Activated naive CD4-positive, alpha-beta T cell treated with anti-CD3 and anti-CD28 coated beads, Interleukin-2, amount 10 ng/mL, durations not matched to agents 7 days and 5 days (primary cell): ENCODE results near the gene GRK6.
A peak's percentile ranks its signal among the peaks of the same experiment; 100 is the strongest.
"Not testable (repeated sequence)": the region's sequence is repeated elsewhere in the genome, so short reads cannot be mapped to it uniquely, and the experiment has no call there.

Experiments
- CTCF ChIA-PET: fragments of 350-600 bp; sonication (Branson Sonifier 250); formaldehyde crosslinking; loops from one replicate; lab custom pipeline; 2021; ENCODE audit warnings: antibody characterized with exemption; lab: Charles Lee
- DNase-seq: peaks from one replicate; pipeline ENCODE4 v3.0.0-alpha.2; 2020
- H3K27ac Mint-ChIP-seq: one replicate; pipeline ENCODE4 v1.8.0; 2021; ENCODE audit warnings: mild to moderate bottlenecking, moderate library complexity, mixed read lengths
- H3K27me3 Mint-ChIP-seq: one replicate; pipeline ENCODE4 v1.8.0; 2021; ENCODE audit warnings: mild to moderate bottlenecking, mixed read lengths
- H3K36me3 Mint-ChIP-seq: one replicate; pipeline ENCODE4 v1.8.0; 2021; ENCODE audit warnings: mixed read lengths
- H3K4me1 Mint-ChIP-seq: one replicate; pipeline ENCODE4 v1.8.0; 2021; ENCODE audit warnings: mixed read lengths
- H3K4me3 Mint-ChIP-seq: one replicate; pipeline ENCODE4 v1.8.0; 2021; ENCODE audit warnings: mild to moderate bottlenecking, moderate library complexity, mixed read lengths
- H3K9me3 Mint-ChIP-seq: one replicate; pipeline ENCODE4 v1.8.0; 2021; ENCODE audit warnings: mixed read lengths

GRK6 gene

DNA sequence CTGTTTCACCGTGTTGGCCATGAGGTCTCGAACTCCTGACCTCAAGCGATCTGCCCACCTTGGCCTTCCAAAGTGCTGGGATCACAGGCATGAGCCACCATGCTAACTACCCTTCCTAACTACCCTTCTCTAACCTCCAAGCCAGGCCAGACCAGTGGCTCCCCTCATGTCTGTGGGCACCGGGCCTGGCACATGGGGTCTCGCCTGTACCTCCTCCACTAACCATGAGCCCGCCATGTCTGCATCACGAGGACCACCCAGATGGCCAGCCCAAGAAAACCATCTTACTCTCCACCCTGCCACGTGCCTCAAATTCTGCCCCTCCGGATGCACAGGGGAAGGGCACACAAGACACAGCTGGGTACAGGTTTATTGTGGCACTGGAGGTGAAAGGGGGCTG, 56.6 kb downstream of the GRK6 start:
- Mint-ChIP-seq H3K27me3 (no peaks in the 10 kb centered on the region), H3K27ac (no peak overlapping the region)

DNA sequence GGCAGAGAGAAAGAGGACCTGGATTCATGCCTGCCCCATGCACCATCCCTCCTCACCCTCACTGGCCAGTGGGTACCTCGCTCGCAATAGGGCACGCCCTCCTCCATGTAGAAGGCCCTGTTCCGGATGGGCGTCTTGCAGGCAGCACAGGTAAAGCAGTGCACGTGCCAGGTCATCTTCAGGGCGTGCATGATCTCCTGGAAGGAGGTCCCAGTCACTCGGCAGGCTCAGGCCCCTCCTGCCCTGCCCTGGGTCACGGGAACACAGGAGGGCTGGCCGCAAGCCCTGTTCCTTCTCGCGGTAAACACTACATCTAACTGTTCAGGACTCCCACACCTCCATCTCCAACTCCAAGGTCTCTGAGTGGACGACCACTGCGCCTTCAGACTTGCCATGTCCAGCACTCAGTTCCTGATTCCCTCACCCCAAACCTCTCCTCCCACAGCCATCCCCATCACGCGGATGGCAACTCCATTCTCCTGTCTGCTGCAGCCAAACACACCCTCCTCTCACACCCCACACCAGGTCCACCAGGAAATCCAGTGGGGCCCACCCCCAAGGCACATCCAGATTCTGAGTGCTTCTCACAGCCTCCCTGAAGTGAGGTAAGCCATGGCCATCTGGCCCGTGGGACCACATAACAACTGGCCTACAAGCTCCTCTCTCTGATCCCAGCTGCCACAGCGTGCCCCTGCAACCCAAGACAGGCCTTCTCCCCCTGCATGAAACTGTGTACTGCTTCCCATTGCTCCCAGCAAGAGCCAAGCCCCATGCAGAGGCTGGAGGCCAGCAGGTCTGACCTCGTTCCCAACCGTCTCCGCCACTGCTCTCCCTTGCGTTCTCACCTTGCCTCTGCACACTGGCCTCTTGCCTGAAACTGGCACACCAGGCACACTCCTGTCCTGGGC, 57.8 kb downstream of the GRK6 start:
- no peaks in the 10 kb centered on the region for H3K27me3 Mint-ChIP-seq
- CTCF ChIA-PET, result no interaction called here
- H3K4me3 Mint-ChIP-seq, result no peak overlapping the region
- no peak for DNase-seq
- H3K4me1 Mint-ChIP-seq, result peaks cover 9% of the 10 kb centered on the region
- no peaks in the 10 kb centered on the region for H3K9me3 Mint-ChIP-seq
- H3K36me3 Mint-ChIP-seq, result peaks cover 6% of the 10 kb centered on the region
- H3K27ac Mint-ChIP-seq, result no peak overlapping the region

More for the DNA sequence above, 56.6 kb downstream of the GRK6 start:
- Mint-ChIP-seq H3K4me3 (no peak overlapping the region), H3K36me3 (peaks cover 3% of the 10 kb centered on the region), H3K9me3 (no peaks in the 10 kb centered on the region), H3K4me1 (peaks cover 21% of the 10 kb centered on the region)
- CTCF ChIA-PET, result interaction anchor here (0.6 kb wide), 1 partner anchor 79 kb away, joined by 3 read pairs; no protein-coding TSS in a partner anchor
- no peak for DNase-seq

DNA sequence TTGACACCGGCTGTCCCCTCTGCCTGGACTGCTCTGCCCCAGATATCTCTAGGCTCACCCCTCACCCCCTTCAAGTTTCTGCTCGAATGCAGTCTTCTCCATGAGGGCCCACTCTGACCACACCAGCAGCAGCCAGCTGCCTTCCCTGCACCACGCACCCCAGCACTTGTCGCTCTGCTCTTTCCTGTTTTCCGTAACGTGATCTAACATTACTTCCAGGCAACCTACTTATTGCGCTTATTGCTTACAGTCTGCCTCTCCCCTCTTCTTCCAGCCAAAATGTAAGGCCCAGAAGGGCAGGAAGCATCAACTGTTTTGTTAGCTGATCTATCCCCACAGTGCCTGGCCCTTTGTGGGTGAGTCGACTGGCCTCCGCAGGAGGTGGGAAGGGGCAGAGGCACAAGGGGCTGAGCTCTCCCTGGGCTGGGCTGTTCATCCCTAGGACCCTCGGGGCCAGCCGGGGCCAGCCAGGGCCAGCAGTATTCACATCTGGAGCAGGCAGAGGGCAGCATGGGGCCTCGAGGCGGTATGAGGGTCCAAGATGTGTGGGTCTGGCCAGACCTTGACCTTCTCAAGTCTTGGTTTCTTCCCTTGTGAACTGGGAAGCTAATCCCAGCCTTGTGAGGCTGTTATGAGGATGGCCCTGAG, 58.5 kb downstream of the GRK6 start:
- no peak for DNase-seq
- Mint-ChIP-seq H3K4me3 (no peak overlapping the region), H3K4me1 (peaks cover 2% of the 10 kb centered on the region), H3K27ac (peak overlapping the region; percentile 4), H3K9me3 (no peaks in the 10 kb centered on the region), H3K36me3 (peaks cover 6% of the 10 kb centered on the region), H3K27me3 (no peaks in the 10 kb centered on the region)
- CTCF ChIA-PET, result no interaction called here

DNA sequence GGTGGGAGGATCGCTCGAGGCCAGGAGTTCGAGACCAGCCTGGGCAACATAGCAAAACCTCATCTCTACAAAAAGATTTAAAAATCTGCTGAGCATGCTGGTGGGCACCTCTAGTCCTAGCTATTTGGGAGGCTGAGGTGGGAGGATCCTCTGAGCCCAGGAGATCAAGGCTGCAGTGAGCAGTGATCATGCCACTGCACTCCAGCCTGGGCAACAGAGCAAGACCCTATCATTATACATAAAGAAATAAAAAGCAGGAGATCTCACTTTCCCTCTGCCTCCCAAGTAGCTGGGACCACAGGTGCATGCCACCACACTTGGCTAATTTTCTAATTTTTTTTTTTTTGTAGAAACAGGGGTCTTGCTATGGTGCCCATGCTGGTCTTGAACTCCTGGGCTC, 59.3 kb downstream of the GRK6 start:
- CTCF ChIA-PET, H3K4me1 Mint-ChIP-seq, DNase-seq, H3K4me3 Mint-ChIP-seq, H3K27ac Mint-ChIP-seq, H3K27me3 Mint-ChIP-seq, H3K9me3 Mint-ChIP-seq: not testable (repeated sequence)
- peaks cover 10% of the 10 kb centered on the region for H3K36me3 Mint-ChIP-seq

DNA sequence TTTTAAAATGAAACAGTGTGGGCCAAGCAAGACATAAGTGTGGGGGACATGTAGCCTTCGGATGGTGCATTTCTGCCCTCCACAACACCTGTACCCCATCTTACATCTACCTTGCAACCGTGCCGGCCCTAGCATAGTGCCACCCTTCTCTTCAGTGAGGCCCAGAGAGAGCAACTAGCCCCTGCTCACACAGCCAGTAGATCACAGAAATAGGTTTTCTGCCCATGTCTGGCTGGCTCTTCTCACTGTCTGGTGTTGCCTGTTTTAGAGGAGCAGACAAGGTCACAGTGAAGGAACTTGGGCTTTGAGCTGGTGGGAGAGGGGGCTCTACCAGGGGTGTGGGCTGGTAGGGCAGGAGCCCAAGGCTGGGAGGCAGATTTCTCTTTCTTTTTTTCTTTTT, 59.8 kb downstream of the GRK6 start:
- DNase-seq, result no peak
- no peak overlapping the region for H3K4me3 Mint-ChIP-seq
- CTCF ChIA-PET, result no interaction called here
- H3K9me3 Mint-ChIP-seq, result no peaks in the 10 kb centered on the region
- H3K36me3 Mint-ChIP-seq, result peaks cover 13% of the 10 kb centered on the region
- H3K27ac Mint-ChIP-seq, result no peak overlapping the region
- no peaks in the 10 kb centered on the region for H3K27me3 Mint-ChIP-seq
- H3K4me1 Mint-ChIP-seq, result no peaks in the 10 kb centered on the region

DNA sequence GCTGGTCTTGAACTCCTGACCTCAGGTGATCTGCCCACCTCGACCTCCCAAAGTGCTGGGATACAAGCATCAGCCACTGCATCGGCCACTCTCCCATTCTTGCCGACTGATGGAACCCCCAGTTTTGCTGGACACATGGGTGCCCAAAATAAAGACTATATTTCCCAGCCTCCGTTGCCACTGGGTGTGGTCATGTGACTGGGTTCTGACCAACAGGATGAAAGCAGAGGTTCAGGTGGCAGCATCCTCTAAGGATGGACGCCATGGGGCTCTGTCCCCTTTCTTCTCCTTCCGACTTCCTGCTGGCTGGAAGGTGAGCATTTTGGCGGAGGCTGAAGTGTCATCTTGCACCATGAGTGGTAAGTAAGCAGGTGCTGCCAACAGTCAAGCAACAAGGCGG, 60.7 kb downstream of the GRK6 start:
- CTCF ChIA-PET, result interaction anchor here (1.8 kb wide), 1 partner anchor 10 kb away, joined by 4 read pairs; no protein-coding TSS in a partner anchor
- Mint-ChIP-seq H3K27ac (no peak overlapping the region), H3K4me1 (no peaks in the 10 kb centered on the region), H3K9me3 (no peaks in the 10 kb centered on the region), H3K4me3 (no peak overlapping the region), H3K27me3 (no peaks in the 10 kb centered on the region), H3K36me3 (peaks cover 15% of the 10 kb centered on the region)
- no peak for DNase-seq

DNA sequence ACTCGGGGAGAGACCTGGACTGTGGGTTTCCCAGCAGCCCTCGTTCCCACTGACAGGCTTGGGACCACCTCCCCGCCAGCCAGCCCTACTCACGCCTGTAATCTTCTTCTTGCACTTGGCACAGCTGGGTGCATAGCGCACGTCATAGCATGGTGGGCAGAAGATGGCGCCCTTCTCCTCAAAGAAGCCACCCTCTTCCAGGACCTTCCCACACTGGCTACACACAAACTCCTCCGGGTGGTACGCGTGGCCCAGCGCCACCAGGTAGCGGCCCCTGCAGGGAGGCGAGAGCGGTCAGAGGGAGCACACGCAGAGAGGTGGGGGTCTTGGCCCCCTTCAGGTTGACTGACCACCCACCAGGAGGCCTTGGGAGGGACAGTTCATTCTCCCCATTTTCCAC, 61.5 kb downstream of the GRK6 start:
- Mint-ChIP-seq H3K27ac (no peak overlapping the region), H3K36me3 (peaks cover 18% of the 10 kb centered on the region), H3K9me3 (no peaks in the 10 kb centered on the region), H3K4me1 (no peaks in the 10 kb centered on the region), H3K27me3 (no peaks in the 10 kb centered on the region), H3K4me3 (no peak overlapping the region)
- no peak for DNase-seq
- CTCF ChIA-PET, result interaction anchor here (0.5 to 2.3 kb wide), 3 partner anchors 11 to 95 kb away, joined by 3 to 10 read pairs (median 4); no protein-coding TSS in a partner anchor

DNA sequence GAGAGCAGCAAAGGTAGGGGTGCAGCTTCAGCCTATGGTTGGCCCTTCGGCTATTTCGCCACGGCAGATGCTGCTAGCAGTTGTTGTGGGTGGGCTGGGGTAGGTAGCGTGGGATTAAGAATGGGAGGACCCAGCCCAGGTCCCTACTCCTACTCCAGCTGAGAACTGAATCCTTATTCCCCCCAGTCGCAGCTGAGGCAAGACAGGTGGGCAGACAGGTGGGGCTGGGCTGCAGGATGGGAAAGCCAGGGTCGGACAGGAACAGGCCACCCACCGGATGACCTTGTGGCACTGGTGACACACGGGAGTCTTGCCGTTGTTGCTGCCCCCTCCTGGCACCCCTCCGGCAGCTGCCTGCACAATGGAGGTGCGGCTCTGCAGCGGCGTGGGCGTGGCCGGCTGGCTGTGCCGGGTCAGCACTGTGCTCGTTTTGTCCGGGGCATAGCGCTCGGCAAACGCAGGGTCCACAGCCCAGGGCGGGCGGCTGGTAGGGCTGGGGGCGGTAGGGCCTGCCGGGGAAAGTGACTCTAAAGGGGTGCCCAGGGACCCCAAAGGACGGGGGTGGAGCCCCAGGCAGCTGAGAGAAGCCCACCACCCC, 62.7 kb downstream of the GRK6 start:
- no peaks in the 10 kb centered on the region for H3K9me3 Mint-ChIP-seq
- no peak for DNase-seq
- CTCF ChIA-PET, result interaction anchor here (0.7 to 2.3 kb wide), 2 partner anchors 9 to 12 kb away, joined by 3 to 10 read pairs; no protein-coding TSS in a partner anchor
- peaks cover 21% of the 10 kb centered on the region for H3K36me3 Mint-ChIP-seq
- H3K4me3 Mint-ChIP-seq, result no peak overlapping the region
- no peak overlapping the region for H3K27ac Mint-ChIP-seq
- no peaks in the 10 kb centered on the region for H3K27me3 Mint-ChIP-seq
- H3K4me1 Mint-ChIP-seq, result peaks cover 10% of the 10 kb centered on the region

DNA sequence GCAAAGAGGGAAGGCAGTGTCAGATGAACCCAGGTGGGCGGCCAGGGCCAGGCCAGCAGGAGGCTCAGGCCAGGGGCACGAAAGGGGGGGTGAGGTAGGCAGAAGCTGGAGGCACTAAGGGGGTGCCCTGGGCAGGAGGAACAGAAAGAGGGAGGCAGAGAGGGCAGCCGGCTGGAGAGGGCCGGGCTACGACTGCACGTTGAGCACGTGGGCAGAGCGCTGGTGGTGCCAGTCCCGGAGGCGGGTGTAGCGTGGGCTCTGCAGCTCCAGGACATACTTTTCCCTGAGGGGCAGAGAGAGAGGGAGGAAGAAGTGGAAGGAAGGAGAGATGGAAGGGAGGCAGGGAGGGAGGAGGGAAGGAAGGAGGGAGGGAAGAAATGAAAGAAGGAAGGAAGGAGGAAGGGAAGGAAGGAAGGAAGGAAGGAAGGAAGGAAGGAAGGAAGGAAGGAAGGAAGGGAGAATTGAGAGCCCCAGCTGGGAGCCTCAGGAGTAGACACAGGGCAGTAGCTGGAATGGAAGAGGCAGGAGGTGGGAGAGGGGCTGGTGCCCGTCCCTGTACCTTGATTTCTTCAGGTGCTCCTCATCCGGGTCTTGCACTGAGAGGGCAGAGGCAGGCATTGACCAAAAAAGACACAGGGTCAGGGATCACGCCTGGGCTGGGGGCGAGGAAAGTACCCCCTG, 64.0 kb downstream of the GRK6 start:
- H3K4me3 Mint-ChIP-seq, result no peak overlapping the region
- no peak for DNase-seq
- no peaks in the 10 kb centered on the region for H3K27me3 Mint-ChIP-seq
- no peak overlapping the region for H3K27ac Mint-ChIP-seq
- H3K9me3 Mint-ChIP-seq, result no peaks in the 10 kb centered on the region
- H3K36me3 Mint-ChIP-seq, result peaks cover 21% of the 10 kb centered on the region
- CTCF ChIA-PET, result interaction anchor here (1.8 kb wide), 1 partner anchor 12 kb away, joined by 6 read pairs; no protein-coding TSS in a partner anchor
- peaks cover 17% of the 10 kb centered on the region for H3K4me1 Mint-ChIP-seq

DNA sequence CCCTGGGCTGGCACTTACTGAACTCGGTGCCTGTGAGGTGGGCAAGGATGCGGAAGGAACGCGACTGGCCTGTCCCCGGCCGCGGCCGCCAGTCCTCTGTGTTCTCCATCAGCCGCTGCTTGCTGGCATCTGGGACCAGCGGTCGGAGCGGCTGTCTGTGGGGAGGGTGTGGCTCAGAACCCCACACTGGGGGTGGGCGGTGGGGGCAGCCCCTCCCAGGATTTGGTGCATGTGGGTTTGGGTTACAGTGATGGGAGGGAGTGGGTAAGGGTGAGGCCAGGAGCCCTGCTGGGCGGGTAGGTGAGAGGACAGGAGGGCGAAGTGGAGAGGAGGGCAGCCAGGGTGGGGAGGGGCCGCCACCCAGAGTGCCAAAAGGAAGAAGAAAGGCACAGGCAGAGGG, 64.5 kb downstream of the GRK6 start:
- Mint-ChIP-seq H3K27ac (no peak overlapping the region), H3K9me3 (no peaks in the 10 kb centered on the region), H3K4me3 (no peak overlapping the region), H3K36me3 (peaks cover 21% of the 10 kb centered on the region), H3K4me1 (peaks cover 21% of the 10 kb centered on the region), H3K27me3 (no peaks in the 10 kb centered on the region)
- CTCF ChIA-PET, result interaction anchor here (1.8 kb wide), 1 partner anchor 13 kb away, joined by 6 read pairs; no protein-coding TSS in a partner anchor
- no peak for DNase-seq

DNA sequence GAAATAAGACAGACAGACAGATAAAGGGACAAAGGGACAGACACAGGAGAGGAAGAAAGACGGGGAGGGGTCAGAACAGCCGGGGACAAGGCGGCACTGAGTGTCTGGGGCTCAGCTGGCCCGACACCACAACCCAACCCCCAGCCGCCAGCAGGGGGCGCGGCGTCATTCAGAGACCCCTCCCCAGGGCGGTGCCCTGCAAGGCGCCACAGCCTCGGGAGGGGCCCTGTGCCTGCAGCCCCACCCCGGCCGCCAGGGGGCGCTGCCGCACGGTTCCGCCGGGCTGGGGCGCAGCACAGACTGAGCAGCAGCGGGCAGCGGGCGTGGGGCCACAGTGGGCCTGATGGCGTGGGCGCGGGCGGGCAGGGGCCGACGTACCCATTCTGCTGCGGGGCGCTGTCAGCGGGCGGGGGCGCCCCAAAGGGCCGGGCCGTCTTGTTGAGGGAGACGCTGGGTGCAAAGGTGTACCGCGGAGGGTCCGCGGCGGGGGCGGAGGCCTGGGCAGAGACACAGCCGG, 65.0 kb downstream of the GRK6 start:
- Mint-ChIP-seq H3K27me3 (no peaks in the 10 kb centered on the region), H3K9me3 (no peaks in the 10 kb centered on the region), H3K4me3 (no peak overlapping the region), H3K4me1 (peaks cover 25% of the 10 kb centered on the region), H3K36me3 (peaks cover 21% of the 10 kb centered on the region), H3K27ac (no peak overlapping the region)
- peak; percentile 46 for DNase-seq
- CTCF ChIA-PET, result interaction anchor here (1.5 to 1.8 kb wide), 2 partner anchors 9 to 13 kb away, joined by 5 to 6 read pairs; no protein-coding TSS in a partner anchor

DNA sequence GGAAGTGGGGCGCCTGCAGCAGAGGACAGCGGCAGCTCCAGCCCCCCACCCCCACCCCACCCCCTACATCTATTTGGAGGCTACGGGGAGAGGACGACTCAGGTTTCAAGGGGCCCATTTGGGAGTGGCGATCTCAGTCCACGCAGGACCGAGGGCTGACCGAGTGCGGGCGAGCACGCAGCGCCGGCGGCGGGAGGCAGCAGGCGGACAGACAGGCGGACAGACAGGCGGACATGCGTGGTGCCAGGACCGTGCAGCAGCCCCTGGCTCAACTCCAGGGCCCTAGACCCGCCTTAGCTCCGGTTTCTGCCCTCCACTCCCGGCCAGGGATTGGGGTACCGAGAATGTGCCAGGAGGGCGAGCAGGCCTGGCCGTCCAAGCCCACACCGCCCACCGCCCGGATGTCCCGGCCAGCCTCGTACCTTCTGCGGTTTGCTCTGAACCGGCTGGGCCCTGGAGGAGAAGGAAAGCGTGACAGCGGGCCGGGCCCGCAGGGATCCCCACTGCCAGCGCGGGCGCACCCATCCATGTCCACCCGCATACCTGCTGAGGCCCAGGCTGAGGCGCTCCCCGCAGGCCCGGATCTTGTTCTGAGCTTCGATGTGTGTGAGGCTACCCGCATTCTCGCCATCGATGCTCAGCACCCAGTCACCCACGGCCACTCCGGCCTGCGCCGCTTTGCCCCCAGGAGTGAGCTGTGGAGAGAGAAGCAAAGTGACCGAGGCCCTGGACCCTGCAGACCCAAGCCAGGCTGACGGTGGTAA, 65.7 kb downstream of the GRK6 start:
- Mint-ChIP-seq H3K9me3 (no peaks in the 10 kb centered on the region), H3K4me3 (no peak overlapping the region), H3K36me3 (peaks cover 20% of the 10 kb centered on the region), H3K4me1 (peaks cover 25% of the 10 kb centered on the region), H3K27ac (no peak overlapping the region), H3K27me3 (no peaks in the 10 kb centered on the region)
- no peak for DNase-seq
- CTCF ChIA-PET, result interaction anchor here (0.9 to 2.5 kb wide), 5 partner anchors 9 to 90 kb away, joined by 3 to 9 read pairs (median 5); no protein-coding TSS in a partner anchor
